GM10847 (cell line): Measurements from ENCODE around the gene ZBTB20.

Source experiments
- POLR2A ChIP-seq: IDR thresholded peaks from 2 replicates; pipeline ENCODE4 v1.6.1; 2011; ENCODE audit not compliant: insufficient read length; ENCODE audit errors: extremely low read depth

ZBTB20 gene

DNA sequence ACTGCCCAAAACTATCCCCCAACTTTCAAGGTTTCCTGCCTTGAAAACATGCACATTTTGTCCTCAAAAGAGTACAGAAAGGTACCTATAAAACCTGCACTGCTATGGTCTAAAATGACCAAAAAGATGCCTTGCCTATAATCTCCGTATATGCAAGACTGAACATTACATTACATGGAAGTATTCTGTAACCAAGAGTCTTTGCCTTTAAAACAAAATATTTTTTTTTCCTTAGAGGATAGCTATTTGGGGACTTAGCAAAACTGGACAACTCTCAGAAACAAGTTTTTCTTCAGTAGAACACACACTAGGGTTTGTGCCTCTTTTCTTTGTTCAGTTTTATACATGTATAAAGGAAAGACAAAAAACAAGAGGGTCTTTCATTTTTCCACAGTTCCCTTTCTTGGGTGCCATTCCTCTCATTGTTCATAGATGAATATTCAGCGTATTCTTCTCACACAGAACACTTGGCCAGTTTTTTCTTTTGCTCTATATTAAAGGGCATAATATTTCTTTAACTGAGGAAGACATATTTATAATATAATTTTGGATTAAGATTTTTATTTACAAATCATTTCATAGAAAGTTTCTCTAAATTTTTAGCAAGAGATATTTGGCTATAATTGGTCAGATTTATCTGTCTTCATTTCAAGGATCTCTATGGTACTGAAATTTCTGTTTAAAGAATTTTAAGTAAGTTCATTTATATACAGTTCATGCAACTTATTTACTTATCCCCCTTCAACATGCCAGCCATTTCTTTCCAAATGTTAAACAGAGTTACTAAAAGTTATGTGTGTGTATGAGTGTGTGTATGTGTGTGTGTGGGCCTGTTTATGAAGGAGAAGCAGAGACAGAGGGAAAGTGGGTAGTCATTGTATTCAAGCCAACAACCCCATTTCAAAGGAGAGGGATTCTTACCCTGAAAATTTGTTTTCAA is 142.6 kb downstream of the ZBTB20 start:
- TF ChIP-seq POLR2A, result no peak

- TF ChIP-seq POLR2A, result no peak
Observed at GRCh38 chr3:114998971-114999579, 148.0 kb downstream of the ZBTB20 start.

DNA sequence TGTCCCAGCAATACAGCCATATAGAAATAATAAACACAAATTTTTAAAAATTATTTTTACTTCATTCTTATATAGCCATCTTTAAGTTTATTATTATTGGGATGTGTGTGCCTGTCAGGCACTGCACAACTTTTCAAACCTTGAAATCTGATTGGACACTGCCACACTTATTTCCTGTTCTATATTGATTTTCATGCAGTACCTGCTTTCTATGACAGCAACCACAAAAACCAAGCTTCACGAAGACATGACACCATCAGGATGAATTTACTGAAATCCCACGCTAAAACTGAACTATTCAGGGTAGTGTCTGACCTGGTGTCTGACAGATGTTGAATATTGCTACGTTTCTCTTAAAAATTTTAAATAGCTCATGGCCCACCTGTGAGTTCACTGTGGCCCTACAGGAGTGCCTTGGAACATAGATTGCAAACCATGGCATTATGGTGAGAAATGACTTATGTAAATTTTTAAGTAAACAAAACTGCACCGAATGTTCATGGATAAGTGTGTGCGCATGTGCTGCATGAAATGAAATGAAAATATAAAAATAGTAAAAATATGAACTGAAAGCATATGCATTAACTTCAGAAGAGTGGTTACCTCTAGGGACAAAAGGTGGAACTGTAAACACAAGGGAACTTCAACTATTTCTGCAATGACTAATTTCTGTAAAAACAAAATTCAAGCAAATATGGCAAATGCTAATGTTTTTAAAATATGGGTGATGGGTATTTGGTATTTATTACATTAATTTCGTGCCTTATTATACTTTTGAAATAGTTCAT is 152.3 kb downstream of the ZBTB20 start:
- TF ChIP-seq POLR2A, result no peak

GRCh38 chr3:114985776-114986175 is 161.3 kb downstream of the ZBTB20 start:
- no peak for TF ChIP-seq POLR2A

DNA sequence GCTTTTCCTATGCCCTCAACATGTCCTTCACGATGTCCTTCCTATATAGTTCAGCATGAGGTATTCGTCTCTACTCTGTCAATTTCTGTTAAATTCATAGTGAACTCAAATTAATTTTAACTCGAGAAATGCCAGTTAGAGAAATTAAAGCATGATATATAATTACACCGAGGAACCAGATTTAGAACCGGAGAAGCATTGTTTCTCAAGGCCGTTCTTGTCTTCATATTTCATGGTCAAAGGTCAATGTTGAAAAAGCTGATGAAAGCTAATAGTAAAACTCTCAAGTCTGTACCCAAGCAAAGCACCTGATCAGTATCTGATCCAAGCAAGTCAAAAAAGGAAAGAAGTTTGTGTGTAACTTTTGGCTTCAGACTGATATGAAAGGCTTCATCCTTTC is 163.8 kb downstream of the ZBTB20 start:
- no peak for TF ChIP-seq POLR2A

- TF ChIP-seq POLR2A, result no peak
Observed at GRCh38 chr3:114974387-114974786, 172.7 kb downstream of the ZBTB20 start.

DNA sequence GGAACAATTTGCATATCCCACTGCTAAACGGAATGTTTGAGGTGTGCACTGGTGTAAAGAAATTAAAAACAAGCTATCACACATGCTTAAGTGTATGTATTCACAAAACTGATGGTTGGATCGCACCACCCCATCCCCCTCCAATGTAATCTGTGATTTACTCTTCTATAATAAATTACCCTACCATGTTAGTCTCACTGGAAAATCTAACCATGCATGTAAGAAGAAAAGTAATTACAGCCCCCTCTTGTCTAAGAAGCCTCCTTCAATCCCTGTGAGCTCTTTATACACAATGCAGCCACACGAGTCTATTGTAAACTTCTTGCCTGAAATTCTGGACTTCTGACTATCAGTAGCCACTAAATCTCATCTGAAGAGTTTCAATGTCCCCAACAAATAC is 173.6 kb downstream of the ZBTB20 start:
- TF ChIP-seq POLR2A, result no peak

DNA sequence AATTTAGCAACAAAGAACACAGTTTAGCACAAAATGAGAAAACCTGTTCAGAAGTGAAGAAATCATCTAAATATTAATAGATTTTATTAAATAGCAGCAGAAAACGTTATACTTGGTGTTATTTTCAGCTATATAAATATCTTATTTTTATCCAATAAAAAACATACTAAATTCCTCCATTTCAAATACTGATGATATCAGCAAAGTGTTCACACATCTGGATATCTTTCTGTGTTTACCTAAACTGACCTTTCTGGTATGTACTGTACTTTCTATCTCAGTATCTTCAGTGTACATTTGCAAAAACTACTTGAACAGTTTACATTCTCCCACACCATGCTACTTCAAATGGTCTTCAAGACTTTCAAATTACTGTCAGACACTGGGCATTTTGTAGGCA is 179.9 kb downstream of the ZBTB20 start:
- TF ChIP-seq POLR2A, result no peak

GRCh38 chr3:114962189-114962588 is 184.9 kb downstream of the ZBTB20 start:
- TF ChIP-seq POLR2A, result no peak

DNA sequence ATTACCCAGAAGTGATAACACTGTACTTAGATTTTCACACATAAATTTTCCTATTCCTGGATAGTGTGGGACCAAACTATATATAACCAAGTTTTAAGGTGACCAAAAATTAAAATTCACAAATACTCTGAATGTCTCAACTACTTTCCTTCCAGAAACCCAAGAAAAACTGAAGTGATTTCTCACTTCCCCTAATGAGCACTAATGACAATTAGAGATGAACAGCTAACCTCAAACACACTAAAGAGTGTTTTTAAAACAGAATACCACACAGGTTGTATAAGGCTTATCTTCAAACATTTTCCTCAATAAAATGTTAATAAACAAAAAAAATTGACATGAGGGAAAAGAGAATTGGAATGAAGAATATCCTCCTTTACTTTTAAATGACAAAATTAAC is 188.2 kb downstream of the ZBTB20 start:
- TF ChIP-seq POLR2A, result no peak

GRCh38 chr3:114953800-114954199 is 193.3 kb downstream of the ZBTB20 start:
- TF ChIP-seq POLR2A, result no peak

- no peak for TF ChIP-seq POLR2A
Observed at GRCh38 chr3:114953215-114953799, 193.8 kb downstream of the ZBTB20 start.

DNA sequence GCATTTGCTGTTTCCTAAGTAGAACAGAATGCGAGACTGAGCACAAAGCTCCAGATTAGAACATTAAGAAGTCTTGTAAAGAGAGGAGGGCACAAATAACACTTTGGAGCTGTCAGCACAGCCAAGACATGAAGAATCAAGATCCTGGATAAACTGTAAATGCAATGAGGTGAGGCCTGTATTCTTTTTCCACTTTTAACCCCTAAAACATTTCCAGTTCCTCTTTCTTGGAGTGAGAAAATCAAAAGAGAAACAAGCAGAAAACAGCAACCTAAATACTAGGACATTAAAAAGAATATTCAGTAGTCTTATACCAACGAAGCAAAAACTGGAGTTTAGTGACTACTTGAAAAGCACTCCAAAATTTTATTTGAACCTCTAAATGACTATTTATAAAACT is 204.3 kb downstream of the ZBTB20 start:
- no peak for TF ChIP-seq POLR2A

DNA sequence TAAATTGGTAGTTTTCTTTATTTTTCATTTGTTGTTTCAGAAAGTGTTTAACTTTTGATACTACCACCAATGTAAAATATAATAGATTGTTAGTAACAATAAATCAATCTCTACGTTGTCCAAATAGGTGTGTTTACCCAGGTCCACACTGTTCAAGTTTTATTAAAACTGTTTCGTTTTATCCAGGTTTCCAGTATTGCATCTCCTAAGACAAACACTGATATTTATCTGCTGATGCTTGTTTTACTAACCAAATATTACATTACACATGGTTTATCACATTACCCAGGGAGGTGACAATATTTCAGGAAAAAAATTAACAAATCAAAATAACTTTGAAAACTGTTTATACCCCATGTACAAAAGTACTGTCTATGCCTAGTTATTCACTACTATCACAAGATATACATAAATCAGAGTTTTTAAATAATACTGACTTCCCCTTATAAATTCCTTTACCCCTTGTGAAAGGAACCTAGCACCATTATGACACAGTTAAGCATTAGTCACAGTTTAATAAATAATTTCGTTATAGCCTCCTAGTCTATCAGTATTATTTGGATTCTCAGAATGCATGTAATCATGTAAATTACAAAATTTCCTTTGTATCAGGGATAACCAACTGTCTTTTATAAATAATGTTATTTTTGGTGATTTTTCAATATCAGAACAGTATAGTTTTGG is 205.3 kb downstream of the ZBTB20 start:
- no peak for TF ChIP-seq POLR2A

GRCh38 chr3:114939920-114940319 is 207.2 kb downstream of the ZBTB20 start:
- TF ChIP-seq POLR2A, result no peak
